Gastrocnemius medialis (tissue), 4 donors: ENCODE measurements around the gene PRKG1. TPM values are rescaled to one million over a fixed set of nuclear protein-coding genes. Genes with fewer than 3 reads are reported as not detected.
A peak's percentile ranks its signal among the peaks of the same experiment; 100 is the strongest.

Source experiments
- ATAC-seq, 2 donors: fragments of 150-250 bp; one replicate each; pipeline ENCODE4 v1.9.1; 2016
- DNase-seq, 2 donors: peaks; one replicate each; pipeline ENCODE4 v3.0.0-alpha.2; 2019
- H3K27ac ChIP-seq, 4 donors: fragments of 200-600 bp; sonication (generic); 1 replicate in 1 of 4; 2 replicates in 3 of 4; pipeline ENCODE4 v1.5.1; 2016 to 2018; ENCODE audit warnings: mild to moderate bottlenecking in 2 of 4, moderate library complexity in 1 of 4
- H3K27me3 ChIP-seq, 3 donors: fragments of 200-600 bp; sonication (generic) in 2 of 3; 1 replicate in 1 of 3; 2 replicates in 2 of 3; pipeline versions ENCODE4 v1.5.1 to v1.6.0; 2016 to 2019; ENCODE audit warnings: mild to moderate bottlenecking in 1 of 3, moderate library complexity in 1 of 3
- H3K36me3 ChIP-seq, 2 donors: fragments of 200-600 bp; sonication (generic) in 1 of 2; one replicate each; pipeline ENCODE4 v1.5.1; 2017 to 2018
- H3K4me1 ChIP-seq, 2 donors: fragments of 200-600 bp; sonication (generic) in 1 of 2; one replicate each; pipeline ENCODE4 v1.5.1; 2016 to 2017; ENCODE audit warnings: mild to moderate bottlenecking in 2 of 2
- H3K4me3 ChIP-seq, 4 donors: fragments of 200-600 bp; sonication (generic) in 3 of 4; 1 replicate in 1 of 4; 2 replicates in 3 of 4; pipeline ENCODE4 v1.5.1; 2016 to 2019; ENCODE audit warnings: mild to moderate bottlenecking in 2 of 4
- H3K9me3 ChIP-seq, 3 donors: fragments of 200-600 bp; sonication (generic) in 2 of 3; 1 replicate in 1 of 3; 2 replicates in 2 of 3; pipeline ENCODE4 v1.5.1; 2016 to 2019
- POLR2A ChIP-seq, 2 donors: fragments of 450-650 bp; IDR thresholded peaks; one replicate each; pipeline ENCODE4 v1.6.1; 2017; ENCODE audit warnings: antibody characterized with exemption in 2 of 2, mild to moderate bottlenecking in 2 of 2, moderate library complexity in 2 of 2
- in situ Hi-C, 4 donors: fragments of 200-750 bp; cut with MboI; loops; one replicate each; pipeline versions ENCODE4 v1.15.0 to v1.8.0; 2017; ENCODE audit warnings: low sequenced_read_pairs in 4 of 4
- intact Hi-C: fragments of 100-400 bp; cut with DNase I; formaldehyde crosslinking; loops from one replicate; pipeline ENCODE4 v1.15.1; 2023; ENCODE audit warnings: low total_unique reads
- total RNA-seq, 4 donors: library from RNA; depleted of rRNA; stranded (reverse); fragments of >200 nt; gene quantifications; one replicate each; pipeline versions ENCODE4 v1.1.0 to v1.2.3, GENCODE V29; 2016
- TF ChIP-seq, protein P1 (sequence below), 5 experiments: fragments of 450-650 bp in 3 of 5; fragments of 200-600 bp in 2 of 5; sonication (generic) in 2 of 5; IDR thresholded peaks in 4 of 5; conservative IDR thresholded peaks in 1 of 5; 1 replicate in 4 of 5; 2 replicates in 1 of 5; pipeline ENCODE4 v1.5.1; 2016 to 2019; ENCODE audit warnings: antibody characterized with exemption in 5 of 5, mild to moderate bottlenecking in 3 of 5, moderate library complexity in 3 of 5

PRKG1 gene
- total RNA-seq, 4 donors from 2014 or later, result 10.4 to 39.4 (median 25.1) TPM

- DNase-seq (no peak), ATAC-seq (no peak)
- in situ Hi-C loops, result no loop called here
- no peak for TF ChIP-seq POLR2A (IDR thresholded peaks at IDR 0.05)
- TF ChIP-seq, protein P1, sequence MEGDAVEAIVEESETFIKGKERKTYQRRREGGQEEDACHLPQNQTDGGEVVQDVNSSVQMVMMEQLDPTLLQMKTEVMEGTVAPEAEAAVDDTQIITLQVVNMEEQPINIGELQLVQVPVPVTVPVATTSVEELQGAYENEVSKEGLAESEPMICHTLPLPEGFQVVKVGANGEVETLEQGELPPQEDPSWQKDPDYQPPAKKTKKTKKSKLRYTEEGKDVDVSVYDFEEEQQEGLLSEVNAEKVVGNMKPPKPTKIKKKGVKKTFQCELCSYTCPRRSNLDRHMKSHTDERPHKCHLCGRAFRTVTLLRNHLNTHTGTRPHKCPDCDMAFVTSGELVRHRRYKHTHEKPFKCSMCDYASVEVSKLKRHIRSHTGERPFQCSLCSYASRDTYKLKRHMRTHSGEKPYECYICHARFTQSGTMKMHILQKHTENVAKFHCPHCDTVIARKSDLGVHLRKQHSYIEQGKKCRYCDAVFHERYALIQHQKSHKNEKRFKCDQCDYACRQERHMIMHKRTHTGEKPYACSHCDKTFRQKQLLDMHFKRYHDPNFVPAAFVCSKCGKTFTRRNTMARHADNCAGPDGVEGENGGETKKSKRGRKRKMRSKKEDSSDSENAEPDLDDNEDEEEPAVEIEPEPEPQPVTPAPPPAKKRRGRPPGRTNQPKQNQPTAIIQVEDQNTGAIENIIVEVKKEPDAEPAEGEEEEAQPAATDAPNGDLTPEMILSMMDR (IDR thresholded peaks at IDR 0.05 in 4 of 5, conservative IDR thresholded peaks at IDR 0.05 in 1 of 5), result no peak
- Histone ChIP-seq H3K9me3 (no peaks in the 10 kb centered on the region), H3K27ac (no peak overlapping the region), H3K27me3 (no peaks in the 10 kb centered on the region), H3K4me3 (no peak overlapping the region), H3K36me3 (no peaks in the 10 kb centered on the region), H3K4me1 (no peaks in the 10 kb centered on the region)
- intact Hi-C loops, result no loop called here
Observed at GRCh38 chr10:51729822-51730555, 655.7 kb downstream of the PRKG1 start.

GRCh38 chr10:51733057-51733456 is 658.8 kb downstream of the PRKG1 start:
- Histone ChIP-seq H3K27ac (no peak overlapping the region), H3K27me3 (no peaks in the 10 kb centered on the region), H3K4me3 (no peak overlapping the region), H3K4me1 (no peaks in the 10 kb centered on the region), H3K36me3 (no peaks in the 10 kb centered on the region), H3K9me3 (no peaks in the 10 kb centered on the region)
- in situ Hi-C loops (no loop called here), intact Hi-C loops (no loop called here)
- ATAC-seq (no peak), DNase-seq (no peak)
- TF ChIP-seq, protein P1 (IDR thresholded peaks at IDR 0.05 in 4 of 5, conservative IDR thresholded peaks at IDR 0.05 in 1 of 5), result no peak
- TF ChIP-seq POLR2A (IDR thresholded peaks at IDR 0.05), result no peak

GRCh38 chr10:51743146-51743545 is 668.9 kb downstream of the PRKG1 start:
- intact Hi-C loops, result no loop called here
- DNase-seq, result no peak
- in situ Hi-C loops, result no loop called here
- no peak overlapping the region for H3K27ac ChIP-seq
- no peaks in the 10 kb centered on the region for H3K9me3 ChIP-seq
- H3K4me3 ChIP-seq, result no peak overlapping the region
- H3K27me3 ChIP-seq, result no peaks in the 10 kb centered on the region
- ATAC-seq, result peak in 1 of 2 donors; percentile 30
- H3K36me3 ChIP-seq, result no peaks in the 10 kb centered on the region
- no peak for TF ChIP-seq POLR2A (IDR thresholded peaks at IDR 0.05)
- TF ChIP-seq, protein P1 (IDR thresholded peaks at IDR 0.05 in 4 of 5, conservative IDR thresholded peaks at IDR 0.05 in 1 of 5), result no peak
- H3K4me1 ChIP-seq, result no peaks in the 10 kb centered on the region

DNA sequence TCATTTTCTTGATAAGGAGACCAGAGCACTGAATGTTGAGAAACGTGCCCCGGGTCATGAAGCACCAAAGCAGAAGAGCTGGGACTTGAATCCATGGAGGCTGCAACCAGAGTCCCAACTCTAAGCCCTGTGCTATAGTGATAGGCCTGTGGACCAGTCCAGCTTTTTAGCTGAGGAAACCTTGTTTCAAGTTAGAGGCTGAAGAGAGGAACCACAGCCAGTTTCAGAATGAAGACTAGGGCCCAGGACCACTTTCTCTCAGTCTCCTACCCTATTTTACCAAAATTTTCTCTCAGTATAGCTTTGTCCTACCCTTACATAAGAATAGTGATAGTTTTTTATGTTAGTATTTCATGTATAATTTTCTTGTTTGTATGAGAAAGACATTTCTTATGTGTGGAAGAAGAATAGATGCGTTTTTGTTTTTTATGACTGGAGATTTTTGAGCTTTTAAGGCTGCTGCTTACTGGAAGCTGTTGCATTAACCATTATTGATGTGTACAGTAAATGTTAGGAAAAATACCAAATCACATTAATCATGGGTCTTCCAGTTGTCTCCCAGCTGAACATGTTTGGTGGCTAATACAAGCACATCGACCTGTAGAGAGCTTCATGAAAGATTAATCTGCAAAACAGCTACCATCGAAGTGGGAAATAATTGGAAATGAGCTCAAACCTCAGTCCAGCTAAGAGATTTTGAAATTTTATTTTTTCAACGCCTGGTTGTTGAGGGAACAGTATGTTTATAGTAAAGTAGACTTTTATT is 670.1 kb downstream of the PRKG1 start:
- Histone ChIP-seq H3K4me3 (no peak overlapping the region), H3K4me1 (no peaks in the 10 kb centered on the region), H3K9me3 (no peaks in the 10 kb centered on the region), H3K27ac (no peak overlapping the region), H3K27me3 (no peaks in the 10 kb centered on the region), H3K36me3 (no peaks in the 10 kb centered on the region)
- in situ Hi-C loops (no loop called here), intact Hi-C loops (no loop called here)
- DNase-seq (no peak), ATAC-seq (no peak)
- TF ChIP-seq POLR2A (IDR thresholded peaks at IDR 0.05), result no peak
- TF ChIP-seq, protein P1 (IDR thresholded peaks at IDR 0.05 in 4 of 5, conservative IDR thresholded peaks at IDR 0.05 in 1 of 5), result no peak
